Gastrocnemius medialis (tissue), 4 donors: Measurements from ENCODE around the gene DMRT1.

Experiments used
- CTCF ChIP-seq, 5 experiments: fragments of 450-650 bp in 3 of 5; fragments of 200-600 bp in 2 of 5; sonication (generic) in 2 of 5; IDR thresholded peaks in 4 of 5; conservative IDR thresholded peaks in 1 of 5; 1 replicate in 4 of 5; 2 replicates in 1 of 5; pipeline ENCODE4 v1.5.1; 2016 to 2019; ENCODE audit warnings: antibody characterized with exemption in 5 of 5, mild to moderate bottlenecking in 3 of 5, moderate library complexity in 3 of 5
- POLR2A ChIP-seq, 2 donors: fragments of 450-650 bp; IDR thresholded peaks; one replicate each; pipeline ENCODE4 v1.6.1; 2017; ENCODE audit warnings: antibody characterized with exemption in 2 of 2, mild to moderate bottlenecking in 2 of 2, moderate library complexity in 2 of 2

DNA sequence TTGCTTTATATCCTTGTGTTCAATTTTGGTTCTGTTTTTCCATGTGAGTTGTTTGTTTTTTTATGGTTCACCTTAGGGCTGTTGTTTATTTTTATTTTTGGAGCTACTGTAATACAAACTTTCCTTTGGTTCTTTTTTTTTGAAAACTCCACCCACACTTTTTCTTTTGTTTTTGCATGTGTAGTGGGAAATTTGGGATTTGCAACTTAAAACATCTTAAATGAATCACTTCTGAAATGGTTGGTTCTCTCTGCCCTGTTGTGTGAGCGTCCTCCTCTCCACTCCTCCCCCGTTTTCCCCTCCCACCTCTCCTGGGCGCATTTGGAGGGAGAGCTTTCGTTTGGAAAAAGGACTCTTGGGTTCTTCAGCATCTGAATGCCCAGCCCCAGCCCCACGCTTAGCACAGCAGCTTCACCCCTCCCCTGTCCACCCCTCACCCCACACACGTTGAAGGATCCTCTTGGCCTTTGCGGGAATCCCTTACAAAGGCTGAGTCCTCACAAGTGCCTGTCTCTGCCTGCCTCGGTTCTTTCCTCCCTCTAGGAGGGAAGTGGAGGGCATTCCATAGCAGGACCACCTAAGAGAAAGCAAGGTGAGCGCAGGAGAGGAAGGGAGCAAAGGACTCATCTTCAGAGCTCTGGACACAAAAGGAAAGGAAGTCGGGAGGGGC is 67.2 kb downstream of the DMRT1 start:
- TF ChIP-seq CTCF (IDR thresholded peaks at IDR 0.05 in 4 of 5, conservative IDR thresholded peaks at IDR 0.05 in 1 of 5) (no peak), POLR2A (IDR thresholded peaks at IDR 0.05) (no peak)
